G401.6 (cell line): ENCODE data around the gene ZNF574.

Experiments
- FAIRE-seq: peaks from 2 replicates; lab custom pipeline; 2012; peaks lifted over from hg19 to GRCh38; lab: Jason Lieb, UNC

ZNF574 gene

DNA sequence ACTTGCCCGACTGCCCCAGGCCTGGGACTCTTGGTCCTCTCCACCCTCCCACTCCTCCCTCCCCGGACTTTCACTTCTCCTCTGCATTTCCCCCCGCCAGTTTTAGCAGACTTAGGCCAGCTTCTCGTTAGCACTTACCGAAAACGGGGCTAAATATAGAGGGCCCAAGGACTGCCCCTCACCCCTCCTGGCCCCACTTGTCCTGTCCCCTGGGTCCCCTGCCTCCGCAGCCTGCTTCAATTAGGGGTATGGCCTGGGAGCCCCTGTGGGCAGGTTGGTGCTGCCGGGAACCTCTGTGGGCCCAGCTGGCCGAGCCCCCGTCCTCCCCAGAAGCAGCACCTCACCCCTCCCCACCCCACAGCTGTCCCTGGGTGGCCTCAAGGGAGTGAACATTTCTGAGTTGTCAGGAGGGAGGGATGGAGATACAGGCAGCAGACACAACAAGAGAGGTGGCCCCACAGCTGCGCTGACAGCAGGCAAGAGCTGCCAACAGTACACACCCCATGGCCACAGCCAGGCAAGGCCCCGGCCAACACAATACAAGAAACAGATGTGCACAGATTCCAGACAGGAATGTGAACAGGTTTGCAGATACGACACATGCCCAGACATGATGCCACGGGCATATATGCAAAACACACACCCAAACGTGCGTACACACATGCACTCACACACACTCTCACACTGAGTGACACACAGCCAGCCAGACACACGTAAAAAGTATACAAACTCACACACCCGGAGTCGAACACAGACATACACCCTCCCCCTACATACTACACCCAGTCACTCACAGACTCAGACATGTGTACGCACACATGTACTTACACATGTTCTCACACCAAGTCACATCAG lies 53.7 kb downstream of the ZNF574 start:
- FAIRE-seq: no peak

DNA sequence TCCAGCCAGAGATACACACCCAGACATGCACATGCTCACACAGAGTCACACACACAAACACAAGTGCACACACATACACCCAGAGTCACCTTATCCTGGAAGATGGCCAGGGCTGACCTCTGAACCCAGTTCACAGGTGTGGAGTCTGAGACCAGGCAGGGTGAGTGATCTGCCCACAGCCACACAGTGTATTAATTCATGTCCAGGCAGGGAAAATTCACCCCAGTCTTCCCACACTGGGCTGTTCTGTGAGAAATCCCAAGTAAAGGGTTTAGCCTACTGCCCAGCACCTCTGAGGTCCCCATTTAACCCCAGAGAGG lies 54.2 kb downstream of the ZNF574 start:
- no peak for FAIRE-seq
